Hypothalamus (tissue), 51 donors: ENCODE measurements around the gene SMIM33.
"Not testable (repeated sequence)": the region's sequence is repeated elsewhere in the genome, so short reads cannot be mapped to it uniquely, and the experiment has no call there.

Experiments used
- DNase-seq, 51 donors: peaks; one replicate each; lab custom pipeline; 2025; lab: John Stamatoyannopoulos, UW

Gene SMIM33

GRCh38 chr5:139470821-139471300 lies at the start of gene SMIM33:
Gene SMIM33 (plus strand): TSS chr5:139471004. CDS start chr5:139471122, 118 bp downstream.
- DNase-seq, result no peak

GRCh38 chr5:139422307-139422893 lies 48.4 kb upstream of the SMIM33 start:
- peak in 10 of 51 donors; percentile 4 to 67 (median 22) for DNase-seq

- no peak for DNase-seq
These were observed 45.3 kb upstream of the SMIM33 start for GRCh38 chr5:139425497-139425896.

- DNase-seq, result no peak
These were observed 44.5 kb upstream of the SMIM33 start for GRCh38 chr5:139426203-139426885.

- no peak for DNase-seq
These were observed 40.8 kb upstream of the SMIM33 start for GRCh38 chr5:139430015-139430414.

GRCh38 chr5:139431706-139432105 lies 39.1 kb upstream of the SMIM33 start:
- DNase-seq, result no peak

GRCh38 chr5:139435676-139436075 lies 35.1 kb upstream of the SMIM33 start:
- no peak for DNase-seq

- peak in 2 of 51 donors; percentile 33 to 64 for DNase-seq
These were observed 32.1 kb upstream of the SMIM33 start for GRCh38 chr5:139438707-139439012.

GRCh38 chr5:139439013-139439903 lies 31.5 kb upstream of the SMIM33 start, which contains the start of gene DNAJC18:
Gene DNAJC18 (minus strand): TSS chr5:139439525. CDS start chr5:139439445, 80 bp downstream.
- DNase-seq, result peak; percentile 56 to 98 (median 90)

GRCh38 chr5:139440416-139440815 lies 30.4 kb upstream of the SMIM33 start:
- not testable (repeated sequence) for DNase-seq

- no peak for DNase-seq
These were observed 26.9 kb upstream of the SMIM33 start for GRCh38 chr5:139443831-139444453.

GRCh38 chr5:139445325-139446170 lies 25.3 kb upstream of the SMIM33 start:
- no peak for DNase-seq

- DNase-seq, result no peak
These were observed 23.6 kb upstream of the SMIM33 start for GRCh38 chr5:139446956-139447779.

- DNase-seq, result no peak
These were observed 19.6 kb upstream of the SMIM33 start for GRCh38 chr5:139451176-139451575.

GRCh38 chr5:139451878-139452660 lies 18.7 kb upstream of the SMIM33 start:
- no peak for DNase-seq

- no peak for DNase-seq
These were observed 16.9 kb upstream of the SMIM33 start for GRCh38 chr5:139453683-139454567.
